ES-I3 (cell line): ENCODE data around the gene RNASE13.
A peak's percentile ranks its signal among the peaks of the same experiment; 100 is the strongest.
"Not testable (repeated sequence)": the region's sequence is repeated elsewhere in the genome, so short reads cannot be mapped to it uniquely, and the experiment has no call there.

Source experiments
- H3K36me3 ChIP-seq: 2 replicates; pipeline ENCODE4 v1.6.1; 2013; ENCODE audit warnings: mild to moderate bottlenecking, low read length, control low read depth, moderate library complexity; ENCODE audit not compliant: insufficient read depth
- H3K4me1 ChIP-seq: 2 replicates; pipeline ENCODE4 v1.6.1; 2013; ENCODE audit warnings: mild to moderate bottlenecking, control low read depth, low read length; ENCODE audit not compliant: insufficient read depth
- H3K9ac ChIP-seq: 2 replicates; pipeline ENCODE4 v1.6.1; 2013; ENCODE audit warnings: low read depth, mild to moderate bottlenecking, low read length, moderate library complexity
- H3K9me3 ChIP-seq: 2 replicates; pipeline ENCODE4 v1.6.1; 2013; ENCODE audit warnings: mild to moderate bottlenecking, low read length, moderate library complexity; ENCODE audit not compliant: control insufficient read depth, insufficient read depth

RNASE13 gene

GRCh38 chr14:21040941-21041340 is 6.3 kb upstream of the RNASE13 start:
- H3K4me1 ChIP-seq, H3K9me3 ChIP-seq, H3K36me3 ChIP-seq, H3K9ac ChIP-seq: not testable (repeated sequence)

GRCh38 chr14:21040370-21040925 is 5.8 kb upstream of the RNASE13 start:
- Histone ChIP-seq H3K36me3 (no peaks in the 10 kb centered on the region), H3K9ac (no peak overlapping the region), H3K9me3 (no peaks in the 10 kb centered on the region), H3K4me1 (peaks cover 10% of the 10 kb centered on the region)

GRCh38 chr14:21039585-21040369 is 5.2 kb upstream of the RNASE13 start:
- Histone ChIP-seq H3K36me3 (no peaks in the 10 kb centered on the region), H3K9me3 (no peaks in the 10 kb centered on the region), H3K4me1 (peaks cover 10% of the 10 kb centered on the region), H3K9ac (no peak overlapping the region)

GRCh38 chr14:21038441-21039422 is 4.1 kb upstream of the RNASE13 start:
- no peaks in the 10 kb centered on the region for H3K9me3 ChIP-seq
- no peak overlapping the region for H3K9ac ChIP-seq
- peaks cover 10% of the 10 kb centered on the region for H3K4me1 ChIP-seq
- no peaks in the 10 kb centered on the region for H3K36me3 ChIP-seq

GRCh38 chr14:21037156-21037555 is 2.5 kb upstream of the RNASE13 start:
- Histone ChIP-seq H3K4me1 (peaks cover 10% of the 10 kb centered on the region), H3K36me3 (no peaks in the 10 kb centered on the region), H3K9me3 (no peaks in the 10 kb centered on the region), H3K9ac (no peak overlapping the region)

- H3K4me1 ChIP-seq, result peaks cover 10% of the 10 kb centered on the region
- no peak overlapping the region for H3K9ac ChIP-seq
- no peaks in the 10 kb centered on the region for H3K36me3 ChIP-seq
- no peaks in the 10 kb centered on the region for H3K9me3 ChIP-seq
Measured at GRCh38 chr14:21036751-21037150, 2.1 kb upstream of the RNASE13 start.

GRCh38 chr14:21033133-21033698 is 1.4 kb downstream of the RNASE13 start:
- H3K9me3 ChIP-seq, result no peaks in the 10 kb centered on the region
- no peaks in the 10 kb centered on the region for H3K4me1 ChIP-seq
- H3K9ac ChIP-seq, result no peak overlapping the region
- H3K36me3 ChIP-seq, result no peaks in the 10 kb centered on the region

- no peaks in the 10 kb centered on the region for H3K36me3 ChIP-seq
- no peak overlapping the region for H3K9ac ChIP-seq
- H3K4me1 ChIP-seq, result no peaks in the 10 kb centered on the region
- H3K9me3 ChIP-seq, result no peaks in the 10 kb centered on the region
Measured at GRCh38 chr14:21032326-21033132, 2.1 kb downstream of the RNASE13 start.

- H3K36me3 ChIP-seq, result no peaks in the 10 kb centered on the region
- no peaks in the 10 kb centered on the region for H3K9me3 ChIP-seq
- H3K4me1 ChIP-seq, result peaks cover 12% of the 10 kb centered on the region; the same call in 1 of the 2 replicates
- H3K9ac ChIP-seq, result no peak overlapping the region
Measured at GRCh38 chr14:21030531-21030930, 4.1 kb downstream of the RNASE13 start.

GRCh38 chr14:21029917-21030316 is 4.7 kb downstream of the RNASE13 start, which contains the start of gene TPPP2:
TPPP2 (plus strand) TSS chr14:21030217; CDS start chr14:21030582, 365 bp downstream.
- peaks cover 12% of the 10 kb centered on the region; the same call in 1 of the 2 replicates for H3K4me1 ChIP-seq
- no peaks in the 10 kb centered on the region for H3K36me3 ChIP-seq
- H3K9me3 ChIP-seq, result no peaks in the 10 kb centered on the region
- no peak within 1 kb of the TSS for H3K9ac ChIP-seq

GRCh38 chr14:21026988-21027315 is 7.7 kb downstream of the RNASE13 start:
- Histone ChIP-seq H3K9me3 (no peaks in the 10 kb centered on the region), H3K9ac (no peak overlapping the region), H3K36me3 (no peaks in the 10 kb centered on the region), H3K4me1 (peaks cover 12% of the 10 kb centered on the region; the same call in 1 of the 2 replicates)

GRCh38 chr14:21026274-21026987 is 8.2 kb downstream of the RNASE13 start:
- no peaks in the 10 kb centered on the region for H3K9me3 ChIP-seq
- H3K4me1 ChIP-seq, result peaks cover 12% of the 10 kb centered on the region; the same call in 1 of the 2 replicates
- H3K36me3 ChIP-seq, result no peaks in the 10 kb centered on the region
- peak overlapping the region; percentile 54; the same call in 1 of the 2 replicates for H3K9ac ChIP-seq
